ENCODE data around the gene ATXN7L1. TPM values are rescaled to one million over a fixed set of nuclear protein-coding genes. Genes with fewer than 3 reads are reported as not detected.
"Not testable (repeated sequence)": the region's sequence is repeated elsewhere in the genome, so short reads cannot be mapped to it uniquely, and the experiment has no call there.

ATXN7L1 gene
- polyA plus RNA-seq, 1 experiment = 2.7 TPM

GRCh38 chr7:105600720-105601550, 275.5 kb downstream of the ATXN7L1 start:
- ChIA-PET CTCF (no interaction called here), POLR2A (no interaction called here)
- no peak overlapping the region for H3K4me3 ChIP-seq (ENCODE audit: low read depth, low read length)
- no peak for DNase-seq (ENCODE audit: low read depth)
- no peaks in the 10 kb centered on the region; the same call in none of the 2 replicates for H3K27me3 ChIP-seq (ENCODE audit: control insufficient read depth, insufficient read depth, low read length)
- H3K36me3 ChIP-seq (ENCODE audit: control insufficient read depth, insufficient read depth, low read length) = no peaks in the 10 kb centered on the region
- TF ChIP-seq, protein P1, sequence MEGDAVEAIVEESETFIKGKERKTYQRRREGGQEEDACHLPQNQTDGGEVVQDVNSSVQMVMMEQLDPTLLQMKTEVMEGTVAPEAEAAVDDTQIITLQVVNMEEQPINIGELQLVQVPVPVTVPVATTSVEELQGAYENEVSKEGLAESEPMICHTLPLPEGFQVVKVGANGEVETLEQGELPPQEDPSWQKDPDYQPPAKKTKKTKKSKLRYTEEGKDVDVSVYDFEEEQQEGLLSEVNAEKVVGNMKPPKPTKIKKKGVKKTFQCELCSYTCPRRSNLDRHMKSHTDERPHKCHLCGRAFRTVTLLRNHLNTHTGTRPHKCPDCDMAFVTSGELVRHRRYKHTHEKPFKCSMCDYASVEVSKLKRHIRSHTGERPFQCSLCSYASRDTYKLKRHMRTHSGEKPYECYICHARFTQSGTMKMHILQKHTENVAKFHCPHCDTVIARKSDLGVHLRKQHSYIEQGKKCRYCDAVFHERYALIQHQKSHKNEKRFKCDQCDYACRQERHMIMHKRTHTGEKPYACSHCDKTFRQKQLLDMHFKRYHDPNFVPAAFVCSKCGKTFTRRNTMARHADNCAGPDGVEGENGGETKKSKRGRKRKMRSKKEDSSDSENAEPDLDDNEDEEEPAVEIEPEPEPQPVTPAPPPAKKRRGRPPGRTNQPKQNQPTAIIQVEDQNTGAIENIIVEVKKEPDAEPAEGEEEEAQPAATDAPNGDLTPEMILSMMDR (IDR thresholded peaks at IDR 0.05; ENCODE audit: insufficient read depth, low read depth, low read length) = no peak

DNA sequence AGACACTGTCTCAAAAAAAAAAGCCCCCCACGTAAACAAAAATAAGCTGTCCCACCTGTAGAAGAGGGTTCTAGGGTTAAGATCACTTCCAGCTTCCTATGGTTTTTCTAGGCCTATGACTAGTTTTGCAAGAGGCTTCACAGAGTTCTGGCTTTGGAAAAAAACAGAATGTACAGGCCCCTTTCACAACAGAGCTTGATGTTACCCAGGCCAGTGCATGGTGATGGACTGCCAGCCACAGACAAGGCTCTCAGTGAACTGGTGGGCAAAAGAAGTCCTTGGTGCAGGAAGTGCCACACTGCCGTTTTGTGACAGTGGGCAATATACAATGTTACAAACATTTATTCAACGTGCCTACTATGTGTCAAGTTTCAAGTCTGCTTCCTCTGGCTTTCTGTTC, 276.8 kb downstream of the ATXN7L1 start:
- TF ChIP-seq, protein P1 (IDR thresholded peaks at IDR 0.05; ENCODE audit: insufficient read depth, low read depth, low read length) = no peak
- Histone ChIP-seq H3K36me3 (ENCODE audit: control insufficient read depth, insufficient read depth, low read length) (no peaks in the 10 kb centered on the region), H3K4me3 (ENCODE audit: low read depth, low read length) (no peak overlapping the region), H3K27me3 (ENCODE audit: control insufficient read depth, insufficient read depth, low read length) (no peaks in the 10 kb centered on the region; the same call in none of the 2 replicates)
- DNase-seq (ENCODE audit: low read depth) = no peak
- POLR2A ChIA-PET = interaction anchor here (0.6 kb wide), 1 partner anchor 20 kb away, joined by 4 read pairs; no protein-coding TSS in a partner anchor
- CTCF ChIA-PET = interaction anchor here (0.8 to 0.9 kb wide), 3 partner anchors 10 to 28 kb away, joined by 3 read pairs; partner anchors contain the start of gene EFCAB10

- POLR2A ChIA-PET = interaction anchor here (0.6 kb wide), 1 partner anchor 20 kb away, joined by 4 read pairs; no protein-coding TSS in a partner anchor
These were observed 277.3 kb downstream of the ATXN7L1 start for GRCh38 chr7:105599080-105599479.

GRCh38 chr7:105596866-105597265, 279.5 kb downstream of the ATXN7L1 start:
- TF ChIP-seq, protein P1 (IDR thresholded peaks at IDR 0.05; ENCODE audit: insufficient read depth, low read depth, low read length) = no peak
- Histone ChIP-seq H3K4me3 (ENCODE audit: low read depth, low read length) (no peak overlapping the region), H3K27me3 (ENCODE audit: control insufficient read depth, insufficient read depth, low read length) (no peaks in the 10 kb centered on the region; the same call in none of the 2 replicates), H3K36me3 (ENCODE audit: control insufficient read depth, insufficient read depth, low read length) (no peaks in the 10 kb centered on the region)
- POLR2A ChIA-PET = no interaction called here
- CTCF ChIA-PET = interaction anchor here (1.9 kb wide), 1 partner anchor 7 kb away, joined by 6 read pairs; no protein-coding TSS in a partner anchor
- no peak for DNase-seq (ENCODE audit: low read depth)

More at GRCh38 chr7:105599080-105599479, 277.3 kb downstream of the ATXN7L1 start:
- H3K27me3 ChIP-seq (ENCODE audit: control insufficient read depth, insufficient read depth, low read length); H3K4me3 ChIP-seq (ENCODE audit: low read depth, low read length); DNase-seq (ENCODE audit: low read depth); H3K36me3 ChIP-seq (ENCODE audit: control insufficient read depth, insufficient read depth, low read length): not testable (repeated sequence)
- CTCF ChIA-PET = interaction anchor here (0.8 to 0.9 kb wide), 3 partner anchors 9 to 27 kb away, joined by 3 read pairs; partner anchors contain the start of gene EFCAB10

DNA sequence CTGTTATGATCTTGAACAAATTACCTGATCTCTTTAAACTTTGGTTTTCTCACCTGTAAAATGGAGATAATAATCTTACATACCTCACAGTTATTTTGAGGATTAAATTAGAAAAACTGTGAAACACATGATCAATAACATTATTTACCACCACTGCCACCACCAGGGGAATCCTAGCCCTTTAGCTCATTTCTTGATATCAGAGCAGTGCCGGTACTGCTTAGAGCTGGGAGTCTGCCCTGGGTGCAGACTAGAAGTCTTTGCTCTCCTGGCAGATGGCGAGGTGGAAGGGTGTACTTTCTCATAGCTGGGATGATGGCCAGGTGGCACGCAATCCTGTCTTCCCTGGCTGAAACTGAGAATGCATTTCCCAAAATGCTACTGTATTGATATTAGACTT, 282.4 kb downstream of the ATXN7L1 start:
- no peak overlapping the region for H3K4me3 ChIP-seq (ENCODE audit: low read depth, low read length)
- ChIA-PET POLR2A (no interaction called here), CTCF (interaction anchor here (1.0 kb wide), 1 partner anchor 283 kb away, joined by 3 read pairs; the partner anchor contains the start of gene ATXN7L1)
- peaks cover 1% of the 10 kb centered on the region; the same call in 1 of the 2 replicates for H3K27me3 ChIP-seq (ENCODE audit: control insufficient read depth, insufficient read depth, low read length)
- TF ChIP-seq, protein P1 (IDR thresholded peaks at IDR 0.05; ENCODE audit: insufficient read depth, low read depth, low read length) = no peak
- DNase-seq (ENCODE audit: low read depth) = no peak
- no peaks in the 10 kb centered on the region for H3K36me3 ChIP-seq (ENCODE audit: control insufficient read depth, insufficient read depth, low read length)

Measured in BJ (cell line).